ENCODE results near the gene OR4K17.
"Not testable (repeated sequence)": the region's sequence is repeated elsewhere in the genome, so short reads cannot be mapped to it uniquely, and the experiment has no call there.

- not testable (repeated sequence) for TF ChIP-seq CTCF (IDR thresholded peaks at IDR 0.05; ENCODE audit: low read depth, low read length, poor library complexity, severe bottlenecking); EZH2phosphoT487 (IDR thresholded peaks at IDR 0.05; ENCODE audit: borderline replicate concordance, low read length)
These were observed 59.3 kb downstream of the OR4K17 start for GRCh38 chr14:20169852-20170251.
